ENCODE results near the gene YEATS2.
"Not testable (repeated sequence)": the region's sequence is repeated elsewhere in the genome, so short reads cannot be mapped to it uniquely, and the experiment has no call there.

YEATS2 gene

GRCh38 chr3:183714622-183715021, 17.0 kb downstream of the YEATS2 start:
- no peak for DNase-seq

- no peak for DNase-seq
Measured at GRCh38 chr3:183718012-183718411, 20.4 kb downstream of the YEATS2 start.

- no peak for DNase-seq
Measured at GRCh38 chr3:183725387-183725786, 27.8 kb downstream of the YEATS2 start.

DNA sequence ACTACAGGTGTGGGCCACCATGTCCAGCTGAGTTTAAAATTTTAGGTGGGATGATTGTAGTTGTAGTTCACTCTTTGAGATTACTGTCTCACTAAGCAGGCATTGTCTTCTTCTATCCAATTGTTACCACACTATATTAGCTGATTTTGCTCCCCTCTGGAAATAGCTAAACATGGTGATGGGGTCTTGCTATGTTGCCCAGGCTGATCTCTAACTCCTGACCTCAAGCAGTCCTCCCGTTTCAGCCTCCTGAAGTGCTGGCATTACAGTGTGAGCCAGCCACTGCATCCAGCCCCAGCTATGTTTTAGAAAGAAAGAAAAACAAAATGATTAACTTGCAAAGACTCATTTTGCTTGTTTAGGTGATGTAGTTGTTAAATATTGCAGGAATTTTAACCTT, 30.6 kb downstream of the YEATS2 start:
- DNase-seq: no peak

- DNase-seq: no peak
Measured at GRCh38 chr3:183730361-183730760, 32.8 kb downstream of the YEATS2 start.

DNA sequence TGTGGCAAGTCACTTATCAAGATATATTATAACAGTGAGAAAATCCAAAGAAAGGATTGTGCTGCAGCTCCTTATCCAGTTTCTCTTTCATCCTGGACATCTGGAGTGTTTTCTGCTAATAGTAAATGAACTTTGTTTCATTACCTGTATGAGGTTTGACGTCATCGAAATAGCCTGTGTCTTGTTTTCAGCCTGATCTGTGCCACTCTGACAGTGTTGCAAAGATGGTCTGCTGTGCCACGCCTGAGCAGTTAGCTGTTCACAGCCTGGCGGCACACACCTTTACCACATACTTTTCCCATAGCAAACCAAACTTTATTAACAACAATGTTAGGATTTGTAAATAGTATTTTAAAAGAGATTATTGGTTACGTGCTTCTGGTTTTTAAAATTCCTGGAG, 34.0 kb downstream of the YEATS2 start:
- DNase-seq: no peak

DNA sequence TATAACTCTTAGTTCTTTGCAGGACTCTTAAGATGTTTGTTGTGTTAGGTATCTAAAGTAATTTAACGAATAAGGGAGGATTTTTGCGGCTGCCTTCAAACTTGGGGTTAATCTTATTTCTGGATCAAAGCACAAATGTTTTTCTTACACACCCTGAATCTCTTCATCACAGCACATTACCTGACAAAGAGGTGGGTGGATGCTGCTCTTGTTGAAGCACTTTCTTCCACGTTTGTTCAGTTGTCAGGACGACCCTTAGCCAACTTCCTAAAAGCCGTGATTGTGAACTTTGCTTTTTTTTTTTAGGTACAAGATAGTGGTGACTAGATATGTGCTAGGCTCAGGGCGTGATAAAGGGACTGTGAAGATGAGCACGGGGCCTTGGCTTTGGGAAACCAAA, 36.0 kb downstream of the YEATS2 start:
- DNase-seq: no peak

- no peak for DNase-seq
Measured at GRCh38 chr3:183734750-183735494, 37.3 kb downstream of the YEATS2 start.

- DNase-seq: no peak
Measured at GRCh38 chr3:183737116-183737515, 39.5 kb downstream of the YEATS2 start.

DNA sequence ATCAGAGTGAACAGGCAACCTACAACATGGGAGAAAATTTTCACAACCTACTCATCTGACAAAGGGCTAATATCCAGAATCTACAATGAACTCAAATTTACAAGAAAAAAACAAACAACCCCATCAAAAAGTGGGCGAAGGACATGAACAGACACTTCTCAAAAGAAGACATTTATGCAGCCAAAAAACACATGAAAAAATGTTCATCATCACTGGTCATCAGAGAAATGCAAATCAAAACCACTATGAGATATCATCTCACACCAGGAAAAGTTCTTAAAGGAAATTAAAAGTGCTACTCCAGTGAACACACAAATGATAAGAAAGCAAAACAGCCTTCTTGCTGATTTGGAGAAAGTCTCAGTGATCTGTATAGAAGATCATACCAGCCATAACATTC, 42.6 kb downstream of the YEATS2 start:
- DNase-seq: not testable (repeated sequence)

DNA sequence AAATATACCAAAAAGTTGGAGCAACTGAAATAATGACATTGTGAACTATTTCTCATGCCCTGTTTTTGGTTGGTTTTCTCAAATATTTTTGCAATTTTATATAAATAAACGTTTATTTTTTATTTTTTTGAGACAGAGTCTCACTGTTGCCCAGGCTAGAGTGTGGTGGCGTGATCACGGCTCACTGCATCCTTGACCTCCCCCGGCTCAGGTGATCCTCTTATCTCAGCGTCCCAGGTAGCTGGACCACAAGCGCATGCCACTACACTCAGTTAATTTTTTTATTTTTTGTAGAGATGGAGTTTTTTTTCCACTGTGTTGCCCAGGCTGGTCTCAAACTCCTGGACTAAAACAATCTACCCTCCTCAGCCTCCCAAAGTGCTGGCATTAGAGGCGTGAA, 45.6 kb downstream of the YEATS2 start:
- DNase-seq: no peak

DNA sequence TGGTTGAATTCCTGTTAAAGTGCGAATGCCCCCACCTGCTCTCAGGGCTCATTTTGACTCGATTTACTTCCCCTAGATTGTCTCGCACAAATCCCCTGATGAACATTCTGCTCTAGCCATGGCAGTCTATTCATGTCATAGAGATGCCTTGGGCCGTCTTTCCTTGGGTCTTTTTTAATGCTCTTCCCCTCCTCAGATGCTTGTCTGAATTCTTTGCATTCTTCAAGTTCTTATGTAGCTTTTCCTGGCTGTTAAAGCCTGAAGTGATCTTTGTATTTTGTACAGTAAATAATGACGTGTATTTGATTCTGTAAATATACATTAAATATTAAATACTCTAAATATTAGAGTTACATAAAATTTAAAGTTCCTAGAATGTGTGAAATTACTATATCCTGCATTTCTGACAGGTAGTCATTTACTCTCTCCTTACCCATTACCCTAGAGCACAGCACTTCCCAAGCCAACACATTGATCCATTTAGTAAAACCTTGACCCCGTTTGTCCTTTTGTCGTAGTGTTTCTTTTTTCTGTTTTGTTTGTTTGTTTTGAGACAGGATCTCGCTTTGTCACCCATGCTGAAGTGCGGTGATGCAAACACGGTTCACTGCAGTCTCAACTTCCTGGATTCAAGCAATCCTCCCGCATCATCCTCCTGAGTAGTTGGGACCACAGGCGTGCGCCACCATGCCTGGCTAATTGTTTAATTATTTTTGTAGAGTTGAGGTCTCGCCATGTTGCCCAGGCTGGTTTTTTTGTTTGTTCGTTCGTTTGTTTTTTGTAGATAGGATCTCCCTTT, 47.9 kb downstream of the YEATS2 start:
- no peak for DNase-seq

DNA sequence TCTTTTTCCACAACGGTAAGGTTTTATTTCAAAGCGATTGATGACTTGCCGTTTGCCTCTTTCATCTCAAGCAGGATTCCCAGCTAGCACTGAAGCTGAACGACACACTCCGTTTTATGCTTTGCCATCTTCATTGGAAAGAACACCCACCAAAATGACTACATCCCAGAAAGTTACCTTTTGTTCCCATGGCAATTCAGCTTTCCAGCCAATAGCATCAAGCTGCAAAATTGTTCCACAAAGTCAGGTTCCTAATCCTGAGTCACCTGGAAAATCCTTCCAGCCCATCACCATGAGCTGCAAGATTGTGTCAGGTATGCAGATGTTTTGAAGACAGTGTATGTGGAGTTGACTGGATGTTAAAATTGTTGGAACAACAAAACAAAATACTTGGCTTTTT, 56.5 kb downstream of the YEATS2 start:
- DNase-seq: no peak

DNA sequence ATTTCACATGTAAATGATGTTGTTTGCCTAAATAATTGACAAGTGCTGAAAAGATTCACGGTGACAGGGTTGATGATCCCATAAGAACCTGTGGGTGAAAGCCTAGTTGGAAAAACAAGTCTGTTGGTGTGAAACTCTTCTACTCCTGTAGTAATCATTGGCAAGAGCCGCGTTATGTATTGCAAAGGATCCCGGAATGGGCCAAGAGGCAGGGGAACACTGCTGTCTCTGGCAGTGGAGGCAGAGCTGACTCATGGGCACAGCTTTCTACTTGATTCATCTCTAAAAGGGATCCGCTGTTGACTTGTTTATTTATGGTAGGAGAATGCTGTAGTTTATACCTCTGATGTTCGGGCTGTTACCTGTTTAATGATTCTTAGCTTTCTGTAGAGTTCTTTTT, 64.7 kb downstream of the YEATS2 start:
- DNase-seq: no peak

GRCh38 chr3:183764847-183765731, 67.5 kb downstream of the YEATS2 start:
- DNase-seq: no peak

DNA sequence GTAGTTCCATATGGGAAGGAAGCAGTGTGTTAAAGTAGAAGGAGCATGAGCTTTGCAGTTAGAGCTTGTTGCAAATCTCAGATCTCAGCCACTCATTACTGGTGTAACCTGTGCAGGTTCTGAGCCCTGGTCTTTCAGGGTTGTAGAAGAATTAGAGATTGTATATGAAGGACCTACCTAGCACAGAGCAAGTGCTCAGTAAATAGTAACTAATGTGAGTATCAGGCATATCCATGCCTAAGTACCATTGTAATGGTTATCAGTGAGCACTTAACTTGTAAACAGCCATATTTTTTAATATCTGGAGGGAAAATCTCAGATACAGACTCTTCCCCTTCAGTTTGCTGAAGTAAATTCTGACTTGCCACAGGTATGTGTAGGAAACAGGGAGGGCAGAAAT, 68.5 kb downstream of the YEATS2 start:
- DNase-seq: no peak

DNA sequence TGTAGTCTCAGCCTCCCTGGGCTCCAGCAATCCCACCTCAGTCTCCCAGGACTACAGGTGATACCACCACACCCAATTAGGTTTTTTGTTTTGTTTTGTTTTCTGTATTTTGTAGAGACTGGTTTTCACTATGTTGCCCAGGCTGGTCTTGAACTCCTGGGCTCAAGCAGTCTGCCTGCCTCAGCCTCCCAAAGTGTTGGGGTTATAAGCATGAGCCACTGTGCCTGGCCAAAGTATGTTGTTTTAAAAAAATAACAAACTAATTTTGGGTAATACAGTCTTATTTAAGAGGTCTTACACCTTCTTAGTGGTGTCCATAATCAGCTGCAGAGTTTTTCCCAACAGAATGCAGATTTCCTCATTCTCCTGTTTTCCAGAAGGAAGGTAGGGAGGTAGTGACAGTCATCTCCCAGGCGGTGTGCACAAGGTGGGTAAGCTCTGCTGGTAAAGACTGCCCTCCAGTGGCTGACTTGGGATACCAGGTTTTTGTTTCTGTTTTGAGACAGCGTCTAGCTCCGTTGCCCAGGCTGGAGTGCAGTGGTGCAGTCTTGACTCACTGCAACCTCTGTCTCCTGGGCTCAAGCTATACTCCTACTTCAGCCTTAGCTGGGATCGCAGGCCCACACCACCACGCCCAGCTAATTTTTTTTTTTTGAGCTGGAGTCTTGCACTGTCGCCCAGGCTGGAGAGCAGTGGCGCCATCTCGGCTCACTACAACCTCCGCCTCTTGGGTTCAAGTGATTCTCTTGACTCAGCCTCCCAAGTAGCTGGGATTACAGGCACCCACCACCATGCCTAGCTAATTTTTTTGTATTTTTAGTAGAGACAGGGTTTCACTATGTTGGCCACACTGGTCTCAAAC, 69.4 kb downstream of the YEATS2 start:
- peak in 44 of 51 donors; percentile 1 to 81 (median 50) for DNase-seq

DNA sequence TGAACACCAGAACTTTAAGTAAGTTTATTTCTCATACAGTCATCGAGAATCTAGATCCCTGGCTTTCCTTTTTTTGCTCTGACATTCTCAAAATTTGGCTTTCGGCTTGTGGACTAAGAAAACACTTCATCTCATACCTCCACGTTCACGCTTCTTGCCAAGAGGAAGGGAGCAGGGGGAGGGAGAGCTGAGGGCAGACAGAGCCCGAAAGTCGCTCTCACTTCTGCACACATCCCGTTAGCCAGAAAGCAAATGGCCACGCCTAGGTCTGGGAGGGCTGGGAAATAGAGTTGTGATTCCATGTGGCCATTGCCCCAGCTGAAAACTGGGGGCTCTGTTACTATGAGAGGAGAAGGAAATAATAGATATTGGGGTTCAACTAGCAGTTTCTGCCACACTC, 70.5 kb downstream of the YEATS2 start:
- DNase-seq: no peak

DNA sequence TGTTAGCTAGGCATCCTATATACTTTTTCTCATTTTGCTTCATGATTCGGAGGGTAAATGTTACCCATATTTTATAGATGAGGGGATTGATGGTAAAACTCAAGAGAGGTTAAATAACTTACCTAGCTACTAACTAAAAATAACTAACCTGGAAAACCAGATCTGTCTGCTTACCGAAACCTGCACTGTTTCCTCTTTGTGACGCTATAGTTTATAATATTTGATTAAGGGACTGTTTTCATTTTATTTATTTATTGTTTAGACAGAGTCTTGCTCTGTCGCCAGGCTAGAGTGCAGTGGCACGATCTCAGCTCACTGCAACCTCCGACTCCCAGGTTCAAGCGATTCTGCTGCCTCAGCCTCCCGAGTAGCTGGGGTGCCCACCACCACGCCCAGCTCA, 71.9 kb downstream of the YEATS2 start:
- no peak for DNase-seq

DNA sequence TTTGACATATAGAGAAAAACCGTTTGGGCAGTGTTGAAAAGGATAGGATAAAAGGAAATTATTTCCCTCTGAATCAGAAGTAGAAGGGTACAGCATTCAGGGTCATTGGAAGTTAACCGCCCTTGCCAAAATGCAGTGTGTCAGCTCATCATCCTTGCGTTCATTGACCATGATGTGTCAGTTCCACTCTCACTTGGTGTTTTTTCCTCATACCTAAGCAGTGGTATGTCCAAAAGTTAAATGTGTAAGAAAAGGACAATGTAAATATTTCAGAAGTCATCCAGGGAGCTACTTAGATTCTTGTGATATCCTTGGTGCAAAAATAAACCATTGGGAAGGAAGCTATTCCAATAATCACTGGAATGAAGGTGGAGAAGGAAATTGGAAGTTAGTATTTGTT, 77.0 kb downstream of the YEATS2 start:
- no peak for DNase-seq

DNA sequence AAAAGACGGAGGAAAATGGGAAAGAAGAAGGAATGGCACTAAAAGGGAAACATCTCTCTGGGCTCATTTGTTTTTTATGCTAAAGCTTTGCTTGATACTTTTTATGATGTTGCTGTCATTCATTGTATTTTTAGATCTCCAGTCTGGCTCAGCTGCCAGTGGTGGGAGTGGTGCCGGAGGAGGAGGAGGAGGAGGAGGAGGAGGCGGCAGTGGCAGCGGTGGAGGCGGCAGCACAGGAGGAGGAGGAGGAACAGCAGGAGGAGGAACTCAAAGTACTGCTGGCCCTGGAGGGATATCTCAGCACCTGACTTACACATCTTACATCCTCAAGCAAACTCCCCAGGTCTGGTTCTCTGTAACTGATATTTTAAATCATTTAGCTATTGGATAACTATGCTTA, 78.2 kb downstream of the YEATS2 start:
- peak in 11 of 51 donors; percentile 5 to 39 (median 17) for DNase-seq

Measured in hypothalamus (tissue), 51 donors.